ENCODE data around the gene ENO1. TPM values are rescaled to one million over a fixed set of nuclear protein-coding genes. Genes with fewer than 3 reads are reported as not detected.

The ENO1 gene
- total and polyA plus RNA-seq, 9 of the 15 experiments (the other 6 are each of a cell fraction or from before 2014, with no cell fraction given), result 2,249 to 7,472 (median 2,868) TPM

GRCh38 chr1:8817412-8818324, 60.8 kb downstream of the ENO1 start, which contains the start of gene RERE (continued):
- TF ChIP-seq PPARD (CRISPR knock-in tag; IDR thresholded peaks at IDR 0.05) (no peak), THRA (IDR thresholded peaks at IDR 0.05) (no peak), TOE1 (IDR thresholded peaks at IDR 0.05; ENCODE audit: borderline replicate concordance) (0 out of 2 replicates have a peak, but pooled peaks have one; percentile 8), TOE1 (CRISPR knock-in tag; IDR thresholded peaks at IDR 0.05; ENCODE audit: borderline replicate concordance, low read depth) (no peak), EZH2 (IDR thresholded peaks at IDR 0.05; ENCODE audit: borderline replicate concordance, low read depth, low read length) (no peak), E2F3 (CRISPR knock-in tag; IDR thresholded peaks at IDR 0.05) (0 out of 2 replicates have a peak, but pooled peaks have one; percentile 8), HNRNPUL1 (IDR thresholded peaks at IDR 0.05; ENCODE audit: low read length) (no peak), HDAC3 (IDR thresholded peaks at IDR 0.05; ENCODE audit: borderline replicate concordance, partially characterized antibody) (no peak), SOX6 (IDR thresholded peaks at IDR 0.05) (no peak), JUN (IDR thresholded peaks at IDR 0.05; ENCODE audit: borderline replicate concordance, low read depth, low read length) (no peak), JUN (CRISPR knock-in tag; IDR thresholded peaks at IDR 0.05; ENCODE audit: borderline replicate concordance) (no peak), BRCA1 (IDR thresholded peaks at IDR 0.05) (no peak), BRCA1 (CRISPR knock-in tag; IDR thresholded peaks at IDR 0.05) (no peak), ELF1 (tag; IDR thresholded peaks at IDR 0.05) (no peak), ZNF780A (CRISPR knock-in tag; IDR thresholded peaks at IDR 0.05) (no peak), ELK1 (CRISPR knock-in tag; IDR thresholded peaks at IDR 0.05) (no peak), PHF21A (IDR thresholded peaks at IDR 0.05; ENCODE audit: borderline replicate concordance, low read depth) (peak; percentile 73; the same call in 1 of the 2 replicates), MCM2 (IDR thresholded peaks at IDR 0.05; ENCODE audit: low read depth) (no peak), EP300 (IDR thresholded peaks at IDR 0.05; ENCODE audit: low read length) (peak; percentile 7; the same call in 1 of the 2 replicates), PHB2 (IDR thresholded peaks at IDR 0.05; ENCODE audit: low read depth) (no peak), ETS2 (tag; IDR thresholded peaks at IDR 0.05; ENCODE audit: borderline replicate concordance, poor library complexity, severe bottlenecking) (no peak), NR3C1 (CRISPR knock-in tag; IDR thresholded peaks at IDR 0.05) (no peak)
- TF ChIP-seq, protein P1, sequence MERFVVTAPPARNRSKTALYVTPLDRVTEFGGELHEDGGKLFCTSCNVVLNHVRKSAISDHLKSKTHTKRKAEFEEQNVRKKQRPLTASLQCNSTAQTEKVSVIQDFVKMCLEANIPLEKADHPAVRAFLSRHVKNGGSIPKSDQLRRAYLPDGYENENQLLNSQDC (CRISPR knock-in tag; IDR thresholded peaks at IDR 0.05), result peak; percentile 46; the same call in 1 of the 2 replicates
